Common myeloid progenitor, CD34-positive (primary cell): ENCODE measurements around the gene BICC1.
A peak's percentile ranks its signal among the peaks of the same experiment; 100 is the strongest.
"Not testable (repeated sequence)": the region's sequence is repeated elsewhere in the genome, so short reads cannot be mapped to it uniquely, and the experiment has no call there.

ENCODE experiments used
- CTCF ChIA-PET: fragments of 350-600 bp; sonication (Branson Sonifier 250); formaldehyde crosslinking; loops from one replicate; lab custom pipeline; 2021; ENCODE audit warnings: antibody characterized with exemption; lab: Charles Lee
- POLR2A ChIA-PET: fragments of 350-600 bp; sonication (Branson Sonifier 250); formaldehyde crosslinking; loops from one replicate; lab custom pipeline; 2021; ENCODE audit warnings: antibody characterized with exemption; lab: Charles Lee
- DNase-seq, 3 donors: peaks; one replicate each; pipeline versions ENCODE4 v3.0.0 to v3.0.0-alpha.2; 2013
- H3K27ac ChIP-seq, 2 experiments: 1 replicate in 1 of 2; 2 replicates in 1 of 2; pipeline ENCODE4 v1.7.0; 2013; ENCODE audit warnings: inconsistent platforms in 2 of 2, low read length in 2 of 2, mild to moderate bottlenecking in 2 of 2, low read depth in 1 of 2, moderate library complexity in 1 of 2; ENCODE audit not compliant: severe bottlenecking in 2 of 2, insufficient read depth in 1 of 2, poor library complexity in 1 of 2
- H3K27me3 ChIP-seq, 5 experiments: replicated peaks in 2 of 5; 1 replicate in 3 of 5; 2 replicates in 2 of 5; pipeline versions ENCODE4 v1.6.1 to v1.7.0; 2013; ENCODE audit warnings: low read length in 4 of 5, mild to moderate bottlenecking in 2 of 5, moderate library complexity in 2 of 5, inconsistent platforms in 1 of 5; ENCODE audit not compliant: insufficient read depth in 5 of 5, control insufficient read depth in 4 of 5
- H3K36me3 ChIP-seq, 4 experiments: 1 replicate in 2 of 4; 2 replicates in 2 of 4; pipeline versions ENCODE4 v1.6.1 to v1.7.0; 2013; ENCODE audit warnings: low read length in 3 of 4, control low read depth in 1 of 4, mild to moderate bottlenecking in 1 of 4; ENCODE audit not compliant: control insufficient read depth in 4 of 4, insufficient read depth in 4 of 4
- H3K4me1 ChIP-seq, 4 experiments: 1 replicate in 3 of 4; 2 replicates in 1 of 4; pipeline versions ENCODE4 v1.6.1 to v1.7.1; 2013; ENCODE audit warnings: low read length in 3 of 4, mild to moderate bottlenecking in 3 of 4, control low read depth in 1 of 4, inconsistent platforms in 1 of 4, moderate library complexity in 1 of 4; ENCODE audit not compliant: control insufficient read depth in 4 of 4, insufficient read depth in 4 of 4; ENCODE audit errors: control extremely low read depth in 1 of 4
- H3K4me3 ChIP-seq, 7 experiments: 1 replicate in 4 of 7; 2 replicates in 3 of 7; pipeline versions ENCODE4 v1.5.1 to v1.7.0; 2013; ENCODE audit warnings: mild to moderate bottlenecking in 7 of 7, low read length in 6 of 7, moderate library complexity in 6 of 7, inconsistent platforms in 2 of 7, low read depth in 2 of 7, control low read depth in 1 of 7; ENCODE audit not compliant: insufficient read depth in 4 of 7, control insufficient read depth in 1 of 7; ENCODE audit errors: extremely low read depth in 1 of 7
- H3K9me3 ChIP-seq, 5 experiments: 1 replicate in 4 of 5; 2 replicates in 1 of 5; pipeline versions ENCODE4 v1.6.1 to v1.7.1; 2013; ENCODE audit warnings: low read length in 4 of 5, mild to moderate bottlenecking in 2 of 5, inconsistent platforms in 1 of 5, low read depth in 1 of 5, moderate library complexity in 1 of 5; ENCODE audit not compliant: control insufficient read depth in 4 of 5, insufficient read depth in 2 of 5; ENCODE audit errors: control extremely low read depth in 1 of 5
- WGBS: methylation state at CpG from one replicate; pipeline ENCODE4 v1.1.5; 2013; ENCODE audit not compliant: insufficient coverage; 5-methylcytosine and 5-hydroxymethylcytosine counted together

BICC1 gene

GRCh38 chr10:58597211-58597610, 84.5 kb downstream of the BICC1 start:
- POLR2A ChIA-PET, CTCF ChIA-PET: not testable (repeated sequence)

GRCh38 chr10:58599927-58600553, 87.4 kb downstream of the BICC1 start:
- no peak overlapping the region for H3K4me3 ChIP-seq
- H3K36me3 ChIP-seq: no peaks in the 10 kb centered on the region
- H3K4me1 ChIP-seq: no peaks in the 10 kb centered on the region
- no peaks in the 10 kb centered on the region for H3K27me3 ChIP-seq
- no peak for DNase-seq
- POLR2A ChIA-PET: no interaction called here
- H3K9me3 ChIP-seq: peaks cover 0 to 3% (median 1%) of the 10 kb centered on the region in 5 experiments
- H3K27ac ChIP-seq: no peak overlapping the region
- 88% methylated on average over 6 of the region's 7 CpGs for WGBS
- CTCF ChIA-PET: interaction anchor here (1.6 kb wide), 1 partner anchor 13 kb away, joined by 4 read pairs; no protein-coding TSS in a partner anchor

More at GRCh38 chr10:58597211-58597610, 84.5 kb downstream of the BICC1 start:
- not testable (repeated sequence) for H3K27ac ChIP-seq, H3K27me3 ChIP-seq, H3K9me3 ChIP-seq, H3K4me3 ChIP-seq, H3K36me3 ChIP-seq
- peak in 1 of 3 donors; percentile 33 for DNase-seq
- H3K4me1 ChIP-seq: peaks cover 0 to 17% (median 8%) of the 10 kb centered on the region in 4 experiments

GRCh38 chr10:58608351-58608750, 95.7 kb downstream of the BICC1 start:
- H3K36me3 ChIP-seq: no peaks in the 10 kb centered on the region
- no peaks in the 10 kb centered on the region for H3K9me3 ChIP-seq
- no peak for DNase-seq
- ChIA-PET CTCF (no interaction called here), POLR2A (interaction anchor here (0.6 kb wide), 1 partner anchor 561 kb away, joined by 3 read pairs; no protein-coding TSS in a partner anchor)
- H3K4me1 ChIP-seq: no peaks in the 10 kb centered on the region
- WGBS: 100% methylated on average over 2 of the region's 4 CpGs
- no peak overlapping the region for H3K27ac ChIP-seq
- no peak overlapping the region for H3K4me3 ChIP-seq
- H3K27me3 ChIP-seq: no peaks in the 10 kb centered on the region

GRCh38 chr10:58608826-58609531, 96.3 kb downstream of the BICC1 start:
- no CpG with 5 or more reads among the region's 1 CpG for WGBS
- Histone ChIP-seq H3K9me3 (no peaks in the 10 kb centered on the region), H3K27me3 (no peaks in the 10 kb centered on the region), H3K36me3 (no peaks in the 10 kb centered on the region), H3K4me3 (no peak overlapping the region), H3K4me1 (no peaks in the 10 kb centered on the region), H3K27ac (no peak overlapping the region)
- no peak for DNase-seq
- ChIA-PET POLR2A (interaction anchor here (0.6 kb wide), 1 partner anchor 561 kb away, joined by 3 read pairs; no protein-coding TSS in a partner anchor), CTCF (no interaction called here)

GRCh38 chr10:58609532-58610150, 97.0 kb downstream of the BICC1 start:
- no peaks in the 10 kb centered on the region for H3K9me3 ChIP-seq
- CTCF ChIA-PET: no interaction called here
- H3K27ac ChIP-seq: no peak overlapping the region
- no peaks in the 10 kb centered on the region for H3K27me3 ChIP-seq
- 91% methylated on average over 3 of the region's 6 CpGs for WGBS
- H3K4me1 ChIP-seq: no peaks in the 10 kb centered on the region
- no peak overlapping the region for H3K4me3 ChIP-seq
- DNase-seq: no peak
- POLR2A ChIA-PET: no interaction called here
- H3K36me3 ChIP-seq: no peaks in the 10 kb centered on the region

- WGBS: 98% methylated on average over 14 of the region's 14 CpGs
Measured at GRCh38 chr10:58615237-58615935, 102.7 kb downstream of the BICC1 start.

More at GRCh38 chr10:58615237-58615935, 102.7 kb downstream of the BICC1 start:
- Histone ChIP-seq H3K9me3 (no peaks in the 10 kb centered on the region), H3K4me1 (no peaks in the 10 kb centered on the region), H3K27me3 (no peaks in the 10 kb centered on the region), H3K27ac (no peak overlapping the region), H3K36me3 (no peaks in the 10 kb centered on the region), H3K4me3 (no peak overlapping the region)
- ChIA-PET POLR2A (no interaction called here), CTCF (no interaction called here)
- DNase-seq: no peak
